ENCODE data around the gene LAMC2.

Gene LAMC2

GRCh38 chr1:183200451-183200850 lies 14.4 kb downstream of the LAMC2 start:
- H3K27ac ChIP-seq (ENCODE audit: low read depth, low read length), result no peak overlapping the region
- peaks cover 9% of the 10 kb centered on the region for H3K4me1 ChIP-seq (ENCODE audit: control insufficient read depth, insufficient read depth, low read length)
- H3K4me3 ChIP-seq (ENCODE audit: low read length), result no peak overlapping the region
- H3K9ac ChIP-seq (ENCODE audit: low read length), result no peak overlapping the region
- no peaks in the 10 kb centered on the region for H3K36me3 ChIP-seq (ENCODE audit: control insufficient read depth, insufficient read depth, low read length)
- no peaks in the 10 kb centered on the region for H3K27me3 ChIP-seq (ENCODE audit: control insufficient read depth, insufficient read depth, low read length)

GRCh38 chr1:183203094-183203493 lies 17.0 kb downstream of the LAMC2 start:
- no peaks in the 10 kb centered on the region for H3K27me3 ChIP-seq (ENCODE audit: control insufficient read depth, insufficient read depth, low read length)
- no peak overlapping the region for H3K4me3 ChIP-seq (ENCODE audit: low read length)
- H3K27ac ChIP-seq (ENCODE audit: low read depth, low read length), result no peak overlapping the region
- H3K36me3 ChIP-seq (ENCODE audit: control insufficient read depth, insufficient read depth, low read length), result no peaks in the 10 kb centered on the region
- no peak overlapping the region for H3K9ac ChIP-seq (ENCODE audit: low read length)
- H3K4me1 ChIP-seq (ENCODE audit: control insufficient read depth, insufficient read depth, low read length), result peaks cover 7% of the 10 kb centered on the region

- Histone ChIP-seq H3K27ac (ENCODE audit: low read depth, low read length) (peak overlapping the region; percentile 75), H3K36me3 (ENCODE audit: control insufficient read depth, insufficient read depth, low read length) (no peaks in the 10 kb centered on the region), H3K4me3 (ENCODE audit: low read length) (no peak overlapping the region), H3K9ac (ENCODE audit: low read length) (no peak overlapping the region), H3K27me3 (ENCODE audit: control insufficient read depth, insufficient read depth, low read length) (no peaks in the 10 kb centered on the region), H3K4me1 (ENCODE audit: control insufficient read depth, insufficient read depth, low read length) (peaks cover 4% of the 10 kb centered on the region)
Measured at GRCh38 chr1:183205196-183205781, 19.2 kb downstream of the LAMC2 start.

- Histone ChIP-seq H3K9ac (ENCODE audit: low read length) (no peak overlapping the region), H3K4me1 (ENCODE audit: control insufficient read depth, insufficient read depth, low read length) (peaks cover 4% of the 10 kb centered on the region), H3K27me3 (ENCODE audit: control insufficient read depth, insufficient read depth, low read length) (no peaks in the 10 kb centered on the region), H3K36me3 (ENCODE audit: control insufficient read depth, insufficient read depth, low read length) (no peaks in the 10 kb centered on the region), H3K27ac (ENCODE audit: low read depth, low read length) (no peak overlapping the region), H3K4me3 (ENCODE audit: low read length) (no peak overlapping the region)
Measured at GRCh38 chr1:183206538-183207122, 20.6 kb downstream of the LAMC2 start.

GRCh38 chr1:183209533-183210158 lies 23.6 kb downstream of the LAMC2 start:
- Histone ChIP-seq H3K27ac (ENCODE audit: low read depth, low read length) (no peak overlapping the region), H3K4me1 (ENCODE audit: control insufficient read depth, insufficient read depth, low read length) (peaks cover 4% of the 10 kb centered on the region), H3K9ac (ENCODE audit: low read length) (no peak overlapping the region), H3K27me3 (ENCODE audit: control insufficient read depth, insufficient read depth, low read length) (no peaks in the 10 kb centered on the region), H3K4me3 (ENCODE audit: low read length) (no peak overlapping the region), H3K36me3 (ENCODE audit: control insufficient read depth, insufficient read depth, low read length) (no peaks in the 10 kb centered on the region)

GRCh38 chr1:183210681-183211080 lies 24.6 kb downstream of the LAMC2 start:
- Histone ChIP-seq H3K9ac (ENCODE audit: low read length) (no peak overlapping the region), H3K27ac (ENCODE audit: low read depth, low read length) (no peak overlapping the region), H3K27me3 (ENCODE audit: control insufficient read depth, insufficient read depth, low read length) (no peaks in the 10 kb centered on the region), H3K4me1 (ENCODE audit: control insufficient read depth, insufficient read depth, low read length) (no peaks in the 10 kb centered on the region), H3K36me3 (ENCODE audit: control insufficient read depth, insufficient read depth, low read length) (no peaks in the 10 kb centered on the region), H3K4me3 (ENCODE audit: low read length) (no peak overlapping the region)

- no peak overlapping the region for H3K4me3 ChIP-seq (ENCODE audit: low read length)
- H3K4me1 ChIP-seq (ENCODE audit: control insufficient read depth, insufficient read depth, low read length), result peaks cover 11% of the 10 kb centered on the region
- no peak overlapping the region for H3K9ac ChIP-seq (ENCODE audit: low read length)
- H3K36me3 ChIP-seq (ENCODE audit: control insufficient read depth, insufficient read depth, low read length), result no peaks in the 10 kb centered on the region
- no peak overlapping the region for H3K27ac ChIP-seq (ENCODE audit: low read depth, low read length)
- no peaks in the 10 kb centered on the region for H3K27me3 ChIP-seq (ENCODE audit: control insufficient read depth, insufficient read depth, low read length)
Measured at GRCh38 chr1:183212870-183213269, 26.8 kb downstream of the LAMC2 start.

- peaks cover 25% of the 10 kb centered on the region for H3K4me1 ChIP-seq (ENCODE audit: control insufficient read depth, insufficient read depth, low read length)
- H3K36me3 ChIP-seq (ENCODE audit: control insufficient read depth, insufficient read depth, low read length), result no peaks in the 10 kb centered on the region
- H3K4me3 ChIP-seq (ENCODE audit: low read length), result no peak overlapping the region
- H3K9ac ChIP-seq (ENCODE audit: low read length), result no peak overlapping the region
- no peak overlapping the region for H3K27ac ChIP-seq (ENCODE audit: low read depth, low read length)
- no peaks in the 10 kb centered on the region for H3K27me3 ChIP-seq (ENCODE audit: control insufficient read depth, insufficient read depth, low read length)
Measured at GRCh38 chr1:183214021-183214970, 28.2 kb downstream of the LAMC2 start.

GRCh38 chr1:183215076-183215720 lies 29.1 kb downstream of the LAMC2 start:
- Histone ChIP-seq H3K9ac (ENCODE audit: low read length) (no peak overlapping the region), H3K27ac (ENCODE audit: low read depth, low read length) (no peak overlapping the region), H3K36me3 (ENCODE audit: control insufficient read depth, insufficient read depth, low read length) (no peaks in the 10 kb centered on the region)

GRCh38 chr1:183215936-183216335 lies 29.9 kb downstream of the LAMC2 start:
- Histone ChIP-seq H3K27me3 (ENCODE audit: control insufficient read depth, insufficient read depth, low read length) (no peaks in the 10 kb centered on the region), H3K27ac (ENCODE audit: low read depth, low read length) (no peak overlapping the region)

More at GRCh38 chr1:183215076-183215720, 29.1 kb downstream of the LAMC2 start:
- H3K4me3 ChIP-seq (ENCODE audit: low read length), result no peak overlapping the region
- no peaks in the 10 kb centered on the region for H3K27me3 ChIP-seq (ENCODE audit: control insufficient read depth, insufficient read depth, low read length)
- H3K4me1 ChIP-seq (ENCODE audit: control insufficient read depth, insufficient read depth, low read length), result peaks cover 31% of the 10 kb centered on the region

GRCh38 chr1:183218027-183218618 lies 32.1 kb downstream of the LAMC2 start:
- H3K27ac ChIP-seq (ENCODE audit: low read depth, low read length), result peak overlapping the region; percentile 88
- H3K36me3 ChIP-seq (ENCODE audit: control insufficient read depth, insufficient read depth, low read length), result no peaks in the 10 kb centered on the region
- H3K9ac ChIP-seq (ENCODE audit: low read length), result no peak overlapping the region
- H3K4me3 ChIP-seq (ENCODE audit: low read length), result no peak overlapping the region
- H3K27me3 ChIP-seq (ENCODE audit: control insufficient read depth, insufficient read depth, low read length), result no peaks in the 10 kb centered on the region
- peaks cover 31% of the 10 kb centered on the region for H3K4me1 ChIP-seq (ENCODE audit: control insufficient read depth, insufficient read depth, low read length)

More at GRCh38 chr1:183215936-183216335, 29.9 kb downstream of the LAMC2 start:
- no peaks in the 10 kb centered on the region for H3K36me3 ChIP-seq (ENCODE audit: control insufficient read depth, insufficient read depth, low read length)
- no peak overlapping the region for H3K9ac ChIP-seq (ENCODE audit: low read length)
- H3K4me3 ChIP-seq (ENCODE audit: low read length), result no peak overlapping the region
- H3K4me1 ChIP-seq (ENCODE audit: control insufficient read depth, insufficient read depth, low read length), result peaks cover 31% of the 10 kb centered on the region
